HFF-Myc (cell line): ENCODE measurements around the gene COA5.

Experiments
- DNase-seq: peaks from one replicate; pipeline ENCODE4 v3.0.0-alpha.2; 2011; ENCODE audit warnings: low read depth; ENCODE audit errors: extremely low read depth
- H3K4me3 ChIP-seq: replicated peaks from 2 replicates; pipeline ENCODE4 v1.5.1; 2011; ENCODE audit warnings: low read depth, mild to moderate bottlenecking, control low read depth, low read length
- CTCF ChIP-seq: IDR thresholded peaks from 2 replicates; pipeline ENCODE4 v1.5.1; 2012; ENCODE audit warnings: mild to moderate bottlenecking, low read depth, low read length, control low read depth; ENCODE audit errors: missing control alignments

The COA5 gene

GRCh38 chr2:98555696-98556095, 52.6 kb downstream of the COA5 start:
- no peak for DNase-seq
- TF ChIP-seq CTCF: no peak
- H3K4me3 ChIP-seq: no peak overlapping the region

- no peak for TF ChIP-seq CTCF
- H3K4me3 ChIP-seq: no peak overlapping the region
- DNase-seq: no peak
These were observed 54.0 kb downstream of the COA5 start for GRCh38 chr2:98554116-98554861.

GRCh38 chr2:98552499-98553179, 55.7 kb downstream of the COA5 start:
- H3K4me3 ChIP-seq: no peak overlapping the region
- TF ChIP-seq CTCF: no peak
- DNase-seq: no peak

- no peak for TF ChIP-seq CTCF
- DNase-seq: no peak
- H3K4me3 ChIP-seq: no peak overlapping the region
These were observed 57.0 kb downstream of the COA5 start for GRCh38 chr2:98551316-98551715.

GRCh38 chr2:98550165-98550564, 58.1 kb downstream of the COA5 start:
- no peak for DNase-seq
- TF ChIP-seq CTCF: no peak
- no peak overlapping the region for H3K4me3 ChIP-seq
